Endodermal cell (in vitro differentiated cells): ENCODE data around the gene SNCAIP. TPM values are rescaled to one million over a fixed set of nuclear protein-coding genes. Genes with fewer than 3 reads are reported as not detected.

ENCODE experiments used
- DNase-seq: peaks from one replicate; pipeline ENCODE4 v3.0.0-alpha.2; 2017
- H3K27ac ChIP-seq: 2 replicates; pipeline ENCODE4 v1.5.1; 2013; ENCODE audit warnings: mild to moderate bottlenecking, low read depth, low read length, moderate library complexity
- H3K27me3 ChIP-seq: 2 replicates; pipeline ENCODE4 v1.6.1; 2013; ENCODE audit warnings: mild to moderate bottlenecking, low read length, moderate library complexity; ENCODE audit not compliant: insufficient read depth, control insufficient read depth, poor library complexity, severe bottlenecking
- H3K36me3 ChIP-seq: 2 replicates; pipeline ENCODE4 v1.7.0; 2013; ENCODE audit warnings: mild to moderate bottlenecking, low read length, moderate library complexity; ENCODE audit not compliant: control insufficient read depth, insufficient read depth
- H3K4me1 ChIP-seq: one replicate; pipeline ENCODE4 v1.7.0; 2013; ENCODE audit warnings: low read length; ENCODE audit not compliant: control insufficient read depth, insufficient read depth
- H3K4me3 ChIP-seq: 2 replicates; pipeline ENCODE4 v1.5.1; 2013; ENCODE audit warnings: mild to moderate bottlenecking, low read length, moderate library complexity
- H3K9ac ChIP-seq: 2 replicates; pipeline ENCODE4 v1.6.1; 2013; ENCODE audit warnings: mild to moderate bottlenecking, low read length, moderate library complexity; ENCODE audit not compliant: poor library complexity, severe bottlenecking; ENCODE audit errors: extremely low read depth
- H3K9me3 ChIP-seq: 2 replicates; pipeline ENCODE4 v1.6.1; 2013; ENCODE audit warnings: mild to moderate bottlenecking, low read length, moderate library complexity; ENCODE audit not compliant: control insufficient read depth
- H3K27ac Mint-ChIP-seq: 2 replicates; pipeline ENCODE4 v1.8.0; 2020; ENCODE audit warnings: mixed read lengths
- H3K27me3 Mint-ChIP-seq: 2 replicates; pipeline ENCODE4 v1.8.0; 2021; ENCODE audit warnings: mild to moderate bottlenecking, mixed read lengths; ENCODE audit not compliant: insufficient read depth
- H3K36me3 Mint-ChIP-seq: 2 replicates; pipeline ENCODE4 v1.8.0; 2020; ENCODE audit warnings: low read depth, mixed read lengths
- H3K4me1 Mint-ChIP-seq: 2 replicates; pipeline ENCODE4 v1.8.0; 2020; ENCODE audit warnings: mixed read lengths
- H3K4me3 Mint-ChIP-seq: 2 replicates; pipeline ENCODE4 v1.8.0; 2020; ENCODE audit warnings: mild to moderate bottlenecking, moderate library complexity, mixed read lengths
- H3K9me3 Mint-ChIP-seq: 2 replicates; pipeline ENCODE4 v1.8.0; 2020; ENCODE audit warnings: mild to moderate bottlenecking, mixed read lengths
- WGBS, 2 experiments: methylation state at CpG; one replicate each; pipeline versions ENCODE4 v1.1.5 to v1.1.7; 2013; ENCODE audit warnings: missing lambda C conversion rate in 2 of 2, mixed read lengths in 1 of 2; ENCODE audit not compliant: insufficient coverage in 1 of 2, insufficient read length in 1 of 2; 5-methylcytosine and 5-hydroxymethylcytosine counted together
- total RNA-seq, 2 donors: library from RNA; stranded (reverse); fragmentation: NEBNext Ultra II Directional in 1 of 2; extraction: Animal tissue kit (Norgen Biotek cat#: 25700) in 1 of 2; gene quantifications; 2 replicates in 1 of 2; 3 replicates in 1 of 2; pipeline ENCODE4 v1.2.1, GENCODE V29; 2021
- TF ChIP-seq, protein P1 (sequence below): fragments of 200-600 bp; sonication (generic); conservative IDR thresholded peaks from 2 replicates; pipeline ENCODE4 v1.5.0; 2021; ENCODE audit warnings: antibody characterized with exemption, mild to moderate bottlenecking

Gene SNCAIP
- total RNA-seq, 2 donors from 2014 or later: 1.4 to 2.1 TPM

DNA sequence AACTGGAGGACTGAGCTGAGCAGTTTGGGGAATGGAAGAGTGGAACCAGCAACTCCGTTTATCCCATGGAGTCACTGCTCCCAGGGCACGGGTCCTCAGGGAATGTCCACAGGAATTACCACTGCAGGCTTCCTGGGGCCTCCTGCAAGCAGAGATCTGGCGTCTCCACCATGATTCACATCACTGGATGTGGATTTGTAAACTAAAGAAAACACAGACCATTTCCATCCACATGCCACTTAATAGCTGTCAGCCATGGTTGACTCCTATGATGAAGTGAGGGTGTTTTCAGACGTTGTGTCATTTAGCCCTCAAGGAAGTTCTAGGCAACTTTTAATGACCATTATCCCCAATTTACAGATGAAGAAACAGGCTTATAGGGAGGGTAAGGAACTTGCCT is 30.2 kb downstream of the SNCAIP start:
- no peaks in the 10 kb centered on the region for H3K4me1 ChIP-seq
- H3K27me3 ChIP-seq: no peaks in the 10 kb centered on the region
- no peaks in the 10 kb centered on the region for H3K27me3 Mint-ChIP-seq
- H3K9me3 ChIP-seq: no peaks in the 10 kb centered on the region
- no peaks in the 10 kb centered on the region for H3K36me3 ChIP-seq
- no peak overlapping the region for H3K9ac ChIP-seq
- H3K9me3 Mint-ChIP-seq: no peaks in the 10 kb centered on the region
- H3K27ac Mint-ChIP-seq: no peak overlapping the region
- H3K4me3 ChIP-seq: no peak overlapping the region
- H3K27ac ChIP-seq: no peak overlapping the region
- TF ChIP-seq, protein P1, sequence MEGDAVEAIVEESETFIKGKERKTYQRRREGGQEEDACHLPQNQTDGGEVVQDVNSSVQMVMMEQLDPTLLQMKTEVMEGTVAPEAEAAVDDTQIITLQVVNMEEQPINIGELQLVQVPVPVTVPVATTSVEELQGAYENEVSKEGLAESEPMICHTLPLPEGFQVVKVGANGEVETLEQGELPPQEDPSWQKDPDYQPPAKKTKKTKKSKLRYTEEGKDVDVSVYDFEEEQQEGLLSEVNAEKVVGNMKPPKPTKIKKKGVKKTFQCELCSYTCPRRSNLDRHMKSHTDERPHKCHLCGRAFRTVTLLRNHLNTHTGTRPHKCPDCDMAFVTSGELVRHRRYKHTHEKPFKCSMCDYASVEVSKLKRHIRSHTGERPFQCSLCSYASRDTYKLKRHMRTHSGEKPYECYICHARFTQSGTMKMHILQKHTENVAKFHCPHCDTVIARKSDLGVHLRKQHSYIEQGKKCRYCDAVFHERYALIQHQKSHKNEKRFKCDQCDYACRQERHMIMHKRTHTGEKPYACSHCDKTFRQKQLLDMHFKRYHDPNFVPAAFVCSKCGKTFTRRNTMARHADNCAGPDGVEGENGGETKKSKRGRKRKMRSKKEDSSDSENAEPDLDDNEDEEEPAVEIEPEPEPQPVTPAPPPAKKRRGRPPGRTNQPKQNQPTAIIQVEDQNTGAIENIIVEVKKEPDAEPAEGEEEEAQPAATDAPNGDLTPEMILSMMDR: no peak
- no peak for DNase-seq
- H3K4me3 Mint-ChIP-seq: no peak overlapping the region
- WGBS, 2 experiments: 67 to 94% methylated on average over 1 to 4 of the region's 4 CpGs
- no peaks in the 10 kb centered on the region for H3K36me3 Mint-ChIP-seq
- H3K4me1 Mint-ChIP-seq: no peaks in the 10 kb centered on the region

DNA sequence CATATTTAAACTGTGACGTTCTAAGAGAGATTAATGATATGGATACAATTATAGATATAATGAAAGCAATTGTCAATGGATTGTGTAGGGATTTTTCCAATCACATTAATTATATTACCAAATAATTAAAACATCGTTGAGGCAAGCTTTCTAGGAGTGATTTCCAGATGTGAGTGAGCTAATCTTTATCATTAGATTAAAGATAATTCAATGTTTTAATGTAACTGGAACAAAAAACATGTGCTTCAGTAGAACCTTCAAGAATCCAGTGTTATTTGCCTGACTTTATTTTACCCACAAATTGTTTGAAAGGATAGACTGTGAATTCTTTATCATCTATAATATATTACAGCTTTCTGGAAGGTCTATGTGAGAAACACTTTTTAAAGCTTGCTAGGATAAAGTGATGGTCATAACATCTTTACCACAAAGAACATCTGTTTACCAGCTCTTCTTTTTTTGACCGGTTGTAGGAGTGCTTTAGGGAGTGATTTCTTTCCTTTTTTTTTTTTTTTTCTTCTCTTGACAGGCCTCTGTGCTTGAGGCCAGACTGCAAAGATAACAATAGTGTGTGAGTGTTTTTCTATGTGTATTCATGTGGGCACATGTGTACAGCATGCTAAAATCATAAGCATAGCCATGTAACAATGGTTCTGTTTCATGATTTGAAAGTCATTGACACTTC is 35.0 kb downstream of the SNCAIP start:
- no peak overlapping the region for H3K4me3 ChIP-seq
- Mint-ChIP-seq H3K27me3 (no peaks in the 10 kb centered on the region), H3K36me3 (no peaks in the 10 kb centered on the region), H3K4me3 (no peak overlapping the region), H3K27ac (no peak overlapping the region), H3K9me3 (no peaks in the 10 kb centered on the region), H3K4me1 (peaks cover 6% of the 10 kb centered on the region)
- no peaks in the 10 kb centered on the region for H3K4me1 ChIP-seq
- 100% methylated on average over 1 of the region's 3 CpGs; no CpG with 5 or more reads in 1 of the 2 experiments for WGBS, 2 experiments
- no peaks in the 10 kb centered on the region for H3K9me3 ChIP-seq
- no peak overlapping the region for H3K27ac ChIP-seq
- TF ChIP-seq, protein P1: no peak
- no peaks in the 10 kb centered on the region for H3K36me3 ChIP-seq
- DNase-seq: no peak
- H3K27me3 ChIP-seq: no peaks in the 10 kb centered on the region
- no peak overlapping the region for H3K9ac ChIP-seq

DNA sequence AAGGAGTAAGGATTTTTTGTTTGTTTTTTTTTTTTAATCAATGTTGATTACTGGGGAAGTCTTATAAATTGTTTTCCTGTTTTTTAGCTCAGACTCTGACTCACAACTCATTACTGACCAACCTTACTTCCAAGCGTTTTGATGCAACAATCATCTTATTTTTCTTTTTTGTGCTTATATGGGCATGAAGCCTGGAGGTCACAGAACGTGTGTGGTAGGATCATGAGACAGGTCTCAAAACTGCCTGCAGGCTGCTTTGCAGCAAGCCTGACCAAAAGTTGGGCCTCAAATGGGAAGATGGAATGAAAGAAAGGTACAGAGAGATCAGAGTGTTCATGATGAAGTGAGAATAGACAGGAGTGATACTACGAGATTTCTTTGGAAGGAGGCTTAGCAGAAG is 38.5 kb downstream of the SNCAIP start:
- no peaks in the 10 kb centered on the region for H3K9me3 Mint-ChIP-seq
- no peaks in the 10 kb centered on the region for H3K27me3 ChIP-seq
- WGBS, 2 experiments: 75 to 98% methylated on average over 2 to 3 of the region's 3 CpGs
- no peak for DNase-seq
- no peak overlapping the region for H3K9ac ChIP-seq
- no peak overlapping the region for H3K27ac Mint-ChIP-seq
- peaks cover 12% of the 10 kb centered on the region for H3K4me1 Mint-ChIP-seq
- H3K36me3 ChIP-seq: no peaks in the 10 kb centered on the region
- H3K27me3 Mint-ChIP-seq: no peaks in the 10 kb centered on the region
- no peaks in the 10 kb centered on the region for H3K36me3 Mint-ChIP-seq
- TF ChIP-seq, protein P1: no peak
- H3K9me3 ChIP-seq: no peaks in the 10 kb centered on the region
- H3K4me3 ChIP-seq: no peak overlapping the region
- H3K4me3 Mint-ChIP-seq: no peak overlapping the region
- H3K27ac ChIP-seq: no peak overlapping the region
- H3K4me1 ChIP-seq: no peaks in the 10 kb centered on the region
